Glomerular visceral epithelial cell (primary cell): ENCODE results near the gene ABCB8.
A peak's percentile ranks its signal among the peaks of the same experiment; 100 is the strongest.

Experiments
- DNase-seq: peaks from one replicate; pipeline ENCODE4 v3.0.0-alpha.2; 2016; ENCODE audit errors: extremely low spot score

The ABCB8 gene

GRCh38 chr7:151057989-151058780 lies 29.9 kb downstream of the ABCB8 start:
- DNase-seq = peak; percentile 99

GRCh38 chr7:151058781-151059366 lies 30.6 kb downstream of the ABCB8 start:
- DNase-seq = no peak

GRCh38 chr7:151059367-151060112 lies 31.3 kb downstream of the ABCB8 start, which contains the start of gene SLC4A2:
Gene SLC4A2 (plus strand): TSS chr7:151059589. CDS start chr7:151061988, 2,399 bp downstream.
- DNase-seq = peak; percentile 70

- DNase-seq = no peak
These were observed 31.8 kb downstream of the ABCB8 start for GRCh38 chr7:151060113-151060415.

GRCh38 chr7:151060416-151061212 lies 32.4 kb downstream of the ABCB8 start:
- DNase-seq = peak; percentile 78

GRCh38 chr7:151061213-151062110 lies 33.2 kb downstream of the ABCB8 start:
- no peak for DNase-seq

GRCh38 chr7:151062111-151062398 lies 33.8 kb downstream of the ABCB8 start:
- no peak for DNase-seq

- DNase-seq = peak; percentile 94
These were observed 34.4 kb downstream of the ABCB8 start for GRCh38 chr7:151062399-151063211.

- DNase-seq = peak; percentile 58
These were observed 34.9 kb downstream of the ABCB8 start for GRCh38 chr7:151063212-151063561.

- DNase-seq = no peak
These were observed 36.2 kb downstream of the ABCB8 start for GRCh38 chr7:151064454-151064853.

GRCh38 chr7:151064993-151065392 lies 36.7 kb downstream of the ABCB8 start:
- DNase-seq = no peak

- DNase-seq = no peak
These were observed 37.3 kb downstream of the ABCB8 start for GRCh38 chr7:151065516-151065915.

- DNase-seq = no peak
These were observed 38.2 kb downstream of the ABCB8 start for GRCh38 chr7:151066273-151066974.

GRCh38 chr7:151068069-151068773 lies 40.0 kb downstream of the ABCB8 start:
- peak; percentile 35 for DNase-seq

GRCh38 chr7:151069841-151070573 lies 41.8 kb downstream of the ABCB8 start:
- DNase-seq = no peak

GRCh38 chr7:151070574-151070960 lies 42.3 kb downstream of the ABCB8 start:
- no peak for DNase-seq

- no peak for DNase-seq
These were observed 43.0 kb downstream of the ABCB8 start for GRCh38 chr7:151071032-151071866.

- no peak for DNase-seq
These were observed 45.7 kb downstream of the ABCB8 start for GRCh38 chr7:151073990-151074389.
